ENCODE measurements around the gene SPEM3.

SPEM3 gene

DNA sequence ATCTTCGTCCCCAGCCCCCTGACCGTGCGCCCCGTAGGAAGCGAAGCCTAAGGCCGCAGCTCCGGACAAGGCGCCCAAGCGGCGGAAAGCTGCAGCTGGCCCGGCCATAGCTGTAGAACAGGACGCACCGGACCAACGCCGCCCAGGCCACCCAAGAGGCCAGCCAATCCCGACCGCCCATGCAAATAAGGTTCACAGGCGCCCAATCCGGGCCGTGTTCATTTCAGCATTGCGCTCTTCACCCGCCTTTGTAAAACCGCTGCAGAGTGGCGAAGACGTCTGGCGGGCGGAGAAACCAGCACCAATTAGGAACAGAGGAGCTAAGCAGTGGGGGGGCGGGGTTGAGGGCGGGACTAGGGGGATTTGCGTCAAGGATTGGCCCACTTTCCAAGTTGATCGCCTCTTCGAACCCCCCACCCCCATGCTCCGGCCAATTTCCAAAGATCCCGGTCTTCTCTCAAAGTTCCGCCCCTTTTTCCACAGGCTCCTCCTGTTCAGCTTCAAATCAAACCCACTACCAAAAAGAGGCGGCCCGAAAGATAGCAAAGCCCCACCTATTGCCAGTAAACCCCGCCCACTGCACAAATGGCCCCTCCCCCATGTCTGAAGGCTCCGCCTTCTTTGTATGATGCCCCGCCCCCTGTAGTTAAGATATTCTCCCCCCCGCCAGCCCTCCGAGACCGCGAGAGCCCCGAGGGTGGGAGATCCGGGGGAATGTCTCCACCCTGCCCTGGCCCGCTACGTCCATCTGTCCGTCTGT is 24.5 kb upstream of the SPEM3 start, which contains the start of gene TMEM256:
TSS of gene TMEM256 (minus strand) at position 121 of the 760 bp plus-strand sequence. CDS start at position 108, 13 bp downstream.
- TF ChIP-seq POLR2AphosphoS5 (IDR thresholded peaks at IDR 0.05; ENCODE audit: low read depth, low read length) (peak; percentile 96), TAF1 (IDR thresholded peaks at IDR 0.05; ENCODE audit: borderline replicate concordance, insufficient read depth, low read length) (peak; percentile 91), SIN3A (IDR thresholded peaks at IDR 0.05; ENCODE audit: borderline replicate concordance, insufficient read depth, low read length) (peak; percentile 94; the same call in 1 of the 2 replicates), FOXP2 (optimal IDR thresholded peaks at IDR 0.05; ENCODE audit: borderline replicate concordance, extremely low read depth, extremely low read length, insufficient read depth) (peak; percentile 44)
- TF ChIP-seq, protein P1, sequence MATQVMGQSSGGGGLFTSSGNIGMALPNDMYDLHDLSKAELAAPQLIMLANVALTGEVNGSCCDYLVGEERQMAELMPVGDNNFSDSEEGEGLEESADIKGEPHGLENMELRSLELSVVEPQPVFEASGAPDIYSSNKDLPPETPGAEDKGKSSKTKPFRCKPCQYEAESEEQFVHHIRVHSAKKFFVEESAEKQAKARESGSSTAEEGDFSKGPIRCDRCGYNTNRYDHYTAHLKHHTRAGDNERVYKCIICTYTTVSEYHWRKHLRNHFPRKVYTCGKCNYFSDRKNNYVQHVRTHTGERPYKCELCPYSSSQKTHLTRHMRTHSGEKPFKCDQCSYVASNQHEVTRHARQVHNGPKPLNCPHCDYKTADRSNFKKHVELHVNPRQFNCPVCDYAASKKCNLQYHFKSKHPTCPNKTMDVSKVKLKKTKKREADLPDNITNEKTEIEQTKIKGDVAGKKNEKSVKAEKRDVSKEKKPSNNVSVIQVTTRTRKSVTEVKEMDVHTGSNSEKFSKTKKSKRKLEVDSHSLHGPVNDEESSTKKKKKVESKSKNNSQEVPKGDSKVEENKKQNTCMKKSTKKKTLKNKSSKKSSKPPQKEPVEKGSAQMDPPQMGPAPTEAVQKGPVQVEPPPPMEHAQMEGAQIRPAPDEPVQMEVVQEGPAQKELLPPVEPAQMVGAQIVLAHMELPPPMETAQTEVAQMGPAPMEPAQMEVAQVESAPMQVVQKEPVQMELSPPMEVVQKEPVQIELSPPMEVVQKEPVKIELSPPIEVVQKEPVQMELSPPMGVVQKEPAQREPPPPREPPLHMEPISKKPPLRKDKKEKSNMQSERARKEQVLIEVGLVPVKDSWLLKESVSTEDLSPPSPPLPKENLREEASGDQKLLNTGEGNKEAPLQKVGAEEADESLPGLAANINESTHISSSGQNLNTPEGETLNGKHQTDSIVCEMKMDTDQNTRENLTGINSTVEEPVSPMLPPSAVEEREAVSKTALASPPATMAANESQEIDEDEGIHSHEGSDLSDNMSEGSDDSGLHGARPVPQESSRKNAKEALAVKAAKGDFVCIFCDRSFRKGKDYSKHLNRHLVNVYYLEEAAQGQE (IDR thresholded peaks at IDR 0.05; ENCODE audit: insufficient read depth in 1 of 2, low read depth in 2 of 2, low read length in 2 of 2): peak in 1 of 2 experiments; percentile 46; a peak in 1 of 4 replicates

DNA sequence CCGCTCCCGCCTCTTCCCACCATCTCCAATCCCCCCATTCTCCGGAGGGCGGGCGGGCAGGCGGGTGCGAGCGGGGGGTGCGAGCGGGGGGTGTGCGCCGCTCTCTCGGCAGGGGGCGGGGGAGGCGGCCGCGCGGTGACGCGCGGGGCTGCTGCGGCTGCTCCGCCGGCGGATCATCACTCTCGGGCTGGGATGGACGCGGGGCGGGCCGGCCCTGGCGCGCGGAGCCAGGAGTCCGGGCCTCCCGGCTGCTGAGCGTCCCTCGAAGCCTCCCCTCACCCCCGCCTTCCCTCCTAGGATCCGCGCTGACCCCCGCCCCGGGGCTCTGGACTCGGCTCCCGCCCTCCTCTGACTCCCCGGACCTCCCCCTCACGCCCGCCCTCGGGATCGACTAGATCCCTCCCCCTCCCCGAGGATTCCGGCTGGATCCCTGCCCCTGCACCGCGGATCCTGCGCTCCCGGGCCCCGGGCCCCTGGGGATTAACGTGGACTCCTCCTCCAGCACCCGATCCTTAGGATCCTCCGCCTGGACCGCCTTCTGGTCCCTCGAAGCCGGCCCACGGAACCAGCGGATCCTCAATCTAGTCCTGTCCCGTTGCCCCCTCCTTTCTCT is 23.8 kb upstream of the SPEM3 start:
- no peak for TF ChIP-seq FOXP2 (optimal IDR thresholded peaks at IDR 0.05; ENCODE audit: borderline replicate concordance, extremely low read depth, extremely low read length, insufficient read depth)
- TF ChIP-seq POLR2AphosphoS5 (IDR thresholded peaks at IDR 0.05; ENCODE audit: low read depth, low read length): 0 out of 2 replicates have a peak, but pooled peaks have one; percentile 50

DNA sequence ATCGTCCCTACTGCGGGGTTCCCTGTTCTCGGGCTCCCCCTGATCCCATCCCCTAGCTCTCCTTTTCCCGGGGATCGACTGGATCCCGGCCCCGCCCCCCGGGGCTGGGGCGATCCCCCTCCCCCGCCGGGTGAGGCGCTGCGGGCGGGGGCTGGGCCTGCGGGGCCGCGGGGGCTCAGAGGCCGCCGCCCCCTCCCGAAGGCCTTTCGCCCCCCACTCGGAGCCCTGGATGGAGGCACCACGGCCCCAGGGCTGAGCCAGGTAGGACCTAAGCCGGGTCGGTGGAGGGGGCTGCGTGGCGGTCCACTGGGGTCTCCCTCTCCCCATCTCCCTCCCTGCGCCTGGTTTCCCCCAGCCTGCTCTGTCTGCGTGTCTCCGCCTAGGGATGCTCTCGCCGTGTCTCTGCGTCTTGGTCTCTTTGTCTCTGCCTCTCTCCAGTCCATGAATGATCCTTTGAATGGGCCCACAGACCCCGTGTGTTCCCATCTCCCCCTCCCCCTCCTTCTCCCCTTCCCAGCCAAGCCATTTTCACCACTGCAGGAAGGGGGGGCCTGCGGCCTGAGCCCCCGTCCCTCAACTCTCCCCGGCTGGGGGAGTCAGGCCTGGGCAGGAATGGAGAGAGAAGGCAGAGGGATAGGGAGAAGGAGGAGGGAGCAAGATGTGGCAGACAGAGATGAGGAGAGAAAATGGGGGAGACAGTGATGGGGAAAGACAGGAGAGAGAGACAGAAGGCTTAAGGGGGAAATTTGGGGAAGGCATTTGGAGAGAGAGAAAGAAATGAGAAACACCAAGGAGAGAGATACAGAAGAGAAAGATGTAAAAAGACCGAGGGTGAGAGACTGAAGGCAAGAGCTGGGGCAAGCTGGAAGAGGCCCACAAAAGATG is 23.1 kb upstream of the SPEM3 start:
- TF ChIP-seq TAF1 (IDR thresholded peaks at IDR 0.05; ENCODE audit: borderline replicate concordance, insufficient read depth, low read length): no peak
- TF ChIP-seq FOXP2 (optimal IDR thresholded peaks at IDR 0.05; ENCODE audit: borderline replicate concordance, extremely low read depth, extremely low read length, insufficient read depth): no peak
- TF ChIP-seq POLR2AphosphoS5 (IDR thresholded peaks at IDR 0.05; ENCODE audit: low read depth, low read length): no peak
- TF ChIP-seq, protein P1 (IDR thresholded peaks at IDR 0.05; ENCODE audit: insufficient read depth in 1 of 2, low read depth in 2 of 2, low read length in 2 of 2): no peak
- no peak for TF ChIP-seq SIN3A (IDR thresholded peaks at IDR 0.05; ENCODE audit: borderline replicate concordance, insufficient read depth, low read length)

DNA sequence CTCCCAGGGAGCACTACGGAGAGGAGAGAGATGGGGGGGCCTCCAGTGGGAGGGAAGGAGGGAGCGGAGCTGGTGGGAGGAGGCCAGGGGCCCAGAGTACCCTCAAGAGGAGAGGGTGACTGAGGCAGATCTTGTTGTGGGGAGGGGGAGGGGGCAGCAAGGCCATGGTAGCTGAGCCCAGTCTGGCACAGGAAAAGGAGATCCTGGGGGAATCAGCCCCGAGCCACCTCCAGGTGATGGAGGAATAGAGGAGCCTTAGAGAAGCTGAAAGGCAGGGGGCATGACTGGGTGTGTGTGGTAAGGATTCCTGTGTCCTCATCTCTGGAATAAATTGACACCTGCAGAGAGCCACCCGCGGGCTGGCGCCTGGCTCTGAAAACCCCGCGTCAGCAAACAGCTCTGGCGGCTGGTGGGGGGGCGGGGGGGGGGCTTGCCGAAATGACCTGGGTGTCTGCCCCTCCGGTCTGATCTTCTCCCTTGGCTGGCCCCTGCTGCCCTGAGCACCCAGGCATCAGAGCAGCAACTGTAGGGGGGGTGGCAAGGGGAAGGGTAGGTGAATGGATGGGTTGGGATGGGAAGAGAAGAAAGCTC is 22.3 kb upstream of the SPEM3 start:
- no peak for TF ChIP-seq SIN3A (IDR thresholded peaks at IDR 0.05; ENCODE audit: borderline replicate concordance, insufficient read depth, low read length)
- TF ChIP-seq, protein P1 (IDR thresholded peaks at IDR 0.05; ENCODE audit: insufficient read depth in 1 of 2, low read depth in 2 of 2, low read length in 2 of 2): no peak
- TF ChIP-seq POLR2AphosphoS5 (IDR thresholded peaks at IDR 0.05; ENCODE audit: low read depth, low read length): no peak
- TF ChIP-seq TAF1 (IDR thresholded peaks at IDR 0.05; ENCODE audit: borderline replicate concordance, insufficient read depth, low read length): no peak
- no peak for TF ChIP-seq FOXP2 (optimal IDR thresholded peaks at IDR 0.05; ENCODE audit: borderline replicate concordance, extremely low read depth, extremely low read length, insufficient read depth)

DNA sequence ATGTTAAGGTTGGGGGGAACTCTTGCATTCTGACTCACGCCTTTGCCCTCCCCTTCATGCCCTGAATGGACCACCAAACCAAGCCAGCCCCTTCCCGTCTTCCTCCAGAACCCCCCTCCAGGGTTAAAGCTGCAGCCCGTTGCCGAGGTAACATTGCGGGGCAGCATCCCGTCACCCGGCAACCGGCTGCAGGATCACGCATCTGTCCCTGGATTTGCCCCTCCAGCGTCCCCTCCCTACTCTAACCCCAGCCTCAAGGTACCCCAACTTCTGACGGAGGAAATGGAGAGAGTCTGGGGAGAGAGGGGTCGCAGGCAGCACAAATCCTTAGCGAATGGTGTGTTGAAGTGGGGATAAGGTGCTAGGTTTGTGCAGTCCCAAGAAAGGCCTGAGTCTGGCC is 21.6 kb upstream of the SPEM3 start:
- TF ChIP-seq POLR2AphosphoS5 (IDR thresholded peaks at IDR 0.05; ENCODE audit: low read depth, low read length) (no peak), FOXP2 (optimal IDR thresholded peaks at IDR 0.05; ENCODE audit: borderline replicate concordance, extremely low read depth, extremely low read length, insufficient read depth) (no peak), TAF1 (IDR thresholded peaks at IDR 0.05; ENCODE audit: borderline replicate concordance, insufficient read depth, low read length) (no peak), SIN3A (IDR thresholded peaks at IDR 0.05; ENCODE audit: borderline replicate concordance, insufficient read depth, low read length) (no peak)
- TF ChIP-seq, protein P1 (IDR thresholded peaks at IDR 0.05; ENCODE audit: insufficient read depth in 1 of 2, low read depth in 2 of 2, low read length in 2 of 2): no peak
